ENCODE results near the gene OSBPL7. TPM values are rescaled to one million over a fixed set of nuclear protein-coding genes. Genes with fewer than 3 reads are reported as not detected.
A peak's percentile ranks its signal among the peaks of the same experiment; 100 is the strongest.

The OSBPL7 gene
- total RNA-seq, 1 experiment from 2014 or later: 20.5 TPM

- Histone ChIP-seq H3K9ac (ENCODE audit: low read length) (peak overlapping the region; percentile 49), H4K20me1 (ENCODE audit: insufficient read depth) (no peaks in the 10 kb centered on the region), H3K79me2 (ENCODE audit: insufficient read depth, low read length) (no peaks in the 10 kb centered on the region), H3K9me3 (ENCODE audit: control insufficient read depth in 1 of 2, insufficient read depth in 1 of 2, low read depth in 1 of 2, low read length in 2 of 2) (no peaks in the 10 kb centered on the region), H3K36me3 (ENCODE audit: control insufficient read depth in 1 of 2, insufficient read depth in 2 of 2, low read length in 2 of 2) (peaks cover 11% of the 10 kb centered on the region in 2 experiments; a peak in 2 of 4 replicates), H3K4me2 (ENCODE audit: low read length) (peak overlapping the region; percentile 54), H3K27ac (ENCODE audit: low read depth, low read length) (peak overlapping the region; percentile 53), H3K9me2 (ENCODE audit: insufficient read depth) (no peaks in the 10 kb centered on the region), H3K4me1 (ENCODE audit: control insufficient read depth in 1 of 2, insufficient read depth in 2 of 2, low read length in 2 of 2) (peaks cover 25 to 32% of the 10 kb centered on the region in 2 experiments), H2AFZ (ENCODE audit: low read depth, low read length, poor library complexity, severe bottlenecking) (no peak overlapping the region), H3K27me3 (ENCODE audit: insufficient read depth, low read length) (no peaks in the 10 kb centered on the region), H3K4me3 (replicated peaks in 1 of 2; ENCODE audit: low read depth in 1 of 2, low read length in 2 of 2) (peak overlapping the region in 1 of 2 experiments; percentile 7; a peak in 2 of 4 replicates)
- ChIA-PET RAD21 (ENCODE audit: low non-redundant PET in 1 of 2, low total read pairs in 2 of 2, uncharacterized antibody in 2 of 2, unreplicated experiment in 2 of 2) (no interaction called here), POLR2A (interaction anchor here (0.9 kb wide), 1 partner anchor 31 kb away, joined by 3 read pairs; the partner anchor contains the start of gene SCRN2), CTCF (interaction anchor here (0.7 to 1.0 kb wide), 4 partner anchors 21 to 111 kb away, joined by 3 read pairs; partner anchors contain the start of genes LRRC46, MRPL10 and SCRN2)
- intact Hi-C loops (cut with micrococcal nuclease): no loop called here
- peak; percentile 93 for DNase-seq (ENCODE audit: low read depth, low spot score)
- no TSS peak for BruUV-seq (replicated peaks)
- peak; percentile 92 for ATAC-seq
- TF ChIP-seq EGR1 (IDR thresholded peaks at IDR 0.05; ENCODE audit: low read depth) (no peak), TCF7L2 (IDR thresholded peaks at IDR 0.05; ENCODE audit: borderline replicate concordance, extremely low read depth, insufficient read depth, insufficient read length) (peak; percentile 54), SIN3A (IDR thresholded peaks at IDR 0.05; ENCODE audit: low read depth) (no peak; the same call in 1 of the 2 replicates), YY1 (IDR thresholded peaks at IDR 0.05; ENCODE audit: extremely low read depth, insufficient replicate concordance, low read depth, low read length) (no peak), POLR2AphosphoS5 (IDR thresholded peaks at IDR 0.05; ENCODE audit: low read depth, low read length) (peak; percentile 35; the same call in 1 of the 2 replicates), POLR2A (IDR thresholded peaks at IDR 0.05; ENCODE audit: borderline replicate concordance, extremely low read depth, insufficient read depth, insufficient read length) (no peak), ZNF274 (IDR thresholded peaks at IDR 0.05; ENCODE audit: low read depth, low read length) (no peak), ATF3 (IDR thresholded peaks at IDR 0.05) (no peak), MAX (IDR thresholded peaks at IDR 0.05) (no peak; the same call in 1 of the 2 replicates), EZH2phosphoT487 (IDR thresholded peaks at IDR 0.05; ENCODE audit: borderline replicate concordance) (no peak), ELF1 (IDR thresholded peaks at IDR 0.05; ENCODE audit: borderline replicate concordance, low read depth) (no peak), REST (IDR thresholded peaks at IDR 0.05; ENCODE audit: low read depth) (no peak), SP1 (IDR thresholded peaks at IDR 0.05; ENCODE audit: low read depth) (no peak; the same call in none of the 2 replicates), CBX3 (IDR thresholded peaks at IDR 0.05; ENCODE audit: low read depth) (no peak; the same call in 1 of the 2 replicates), FOSL1 (IDR thresholded peaks at IDR 0.05; ENCODE audit: low read depth) (peak; percentile 88), ZFX (IDR thresholded peaks at IDR 0.05) (no peak), CTCF (IDR thresholded peaks at IDR 0.05 in 2 of 3, conservative IDR thresholded peaks at IDR 0.05 in 1 of 3; ENCODE audit: borderline replicate concordance in 1 of 3, insufficient read depth in 1 of 3, low read depth in 2 of 3, low read length in 2 of 3) (no peak), SRF (IDR thresholded peaks at IDR 0.05; ENCODE audit: low read depth) (no peak), RAD21 (IDR thresholded peaks at IDR 0.05; ENCODE audit: low read depth) (no peak), CEBPB (IDR thresholded peaks at IDR 0.05; ENCODE audit: low read depth) (no peak), JUND (IDR thresholded peaks at IDR 0.05) (peak; percentile 92), EZH2 (IDR thresholded peaks at IDR 0.05) (no peak)
Observed at GRCh38 chr17:47810200-47810821, 11.3 kb downstream of the OSBPL7 start.

Data from HCT116 (cell line).